ENCODE results near the gene ZNF580.

ZNF580 gene

DNA sequence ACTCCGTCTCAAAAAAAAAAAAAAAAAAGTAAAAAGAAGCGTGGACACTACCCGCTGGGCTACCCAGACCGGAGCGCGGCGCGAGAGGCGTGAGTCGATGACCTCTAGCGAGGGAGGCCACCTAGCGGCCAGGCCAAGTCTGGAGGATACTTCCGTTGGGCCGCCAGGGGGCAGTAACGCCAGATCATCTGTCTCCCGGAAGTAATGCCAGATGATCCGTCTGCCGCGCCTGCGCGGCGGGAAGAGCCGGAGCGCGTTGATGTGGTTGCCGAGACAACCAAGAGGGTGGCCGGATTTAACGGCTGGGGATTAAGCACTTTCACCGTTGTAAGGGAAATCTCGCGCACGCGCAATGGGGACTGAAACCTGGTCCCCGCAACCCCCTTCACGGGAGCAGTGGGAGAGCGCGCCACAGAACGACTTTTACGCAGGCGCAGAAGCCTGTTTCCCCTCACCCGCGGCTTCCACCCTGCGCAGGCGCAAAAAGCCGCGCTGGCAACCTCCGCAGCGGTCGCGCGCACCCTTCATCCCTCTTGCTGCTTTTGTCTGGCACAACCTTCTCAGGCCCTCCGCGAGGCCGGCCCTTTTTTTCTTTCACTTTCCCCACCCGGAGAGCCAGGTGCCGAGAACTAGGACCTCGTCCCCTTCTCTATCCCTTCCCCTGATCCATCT, 13.0 kb downstream of the ZNF580 start:
- H3K4me3 ChIP-seq (ENCODE audit: low read depth, low read length, poor library complexity, severe bottlenecking): peak overlapping the region; percentile 63
- H3K9me3 ChIP-seq (ENCODE audit: low read length): no peaks in the 10 kb centered on the region
- H2AFZ ChIP-seq (ENCODE audit: low read length): no peak overlapping the region
- H3K4me1 ChIP-seq (ENCODE audit: insufficient read depth, low read length, severe bottlenecking): peaks cover 40% of the 10 kb centered on the region
- no peaks in the 10 kb centered on the region for H3K9me2 ChIP-seq (ENCODE audit: low read depth, low read length)
- H3K36me3 ChIP-seq (ENCODE audit: insufficient read depth, low read length): peaks cover 43% of the 10 kb centered on the region
- H3K27me3 ChIP-seq (ENCODE audit: insufficient read depth, low read length): no peaks in the 10 kb centered on the region
- peak overlapping the region; percentile 64 for H3K4me2 ChIP-seq (ENCODE audit: low read length)
- no peak for TF ChIP-seq EZH2 (IDR thresholded peaks at IDR 0.05; ENCODE audit: borderline replicate concordance, low read length)
- TF ChIP-seq, protein P1, sequence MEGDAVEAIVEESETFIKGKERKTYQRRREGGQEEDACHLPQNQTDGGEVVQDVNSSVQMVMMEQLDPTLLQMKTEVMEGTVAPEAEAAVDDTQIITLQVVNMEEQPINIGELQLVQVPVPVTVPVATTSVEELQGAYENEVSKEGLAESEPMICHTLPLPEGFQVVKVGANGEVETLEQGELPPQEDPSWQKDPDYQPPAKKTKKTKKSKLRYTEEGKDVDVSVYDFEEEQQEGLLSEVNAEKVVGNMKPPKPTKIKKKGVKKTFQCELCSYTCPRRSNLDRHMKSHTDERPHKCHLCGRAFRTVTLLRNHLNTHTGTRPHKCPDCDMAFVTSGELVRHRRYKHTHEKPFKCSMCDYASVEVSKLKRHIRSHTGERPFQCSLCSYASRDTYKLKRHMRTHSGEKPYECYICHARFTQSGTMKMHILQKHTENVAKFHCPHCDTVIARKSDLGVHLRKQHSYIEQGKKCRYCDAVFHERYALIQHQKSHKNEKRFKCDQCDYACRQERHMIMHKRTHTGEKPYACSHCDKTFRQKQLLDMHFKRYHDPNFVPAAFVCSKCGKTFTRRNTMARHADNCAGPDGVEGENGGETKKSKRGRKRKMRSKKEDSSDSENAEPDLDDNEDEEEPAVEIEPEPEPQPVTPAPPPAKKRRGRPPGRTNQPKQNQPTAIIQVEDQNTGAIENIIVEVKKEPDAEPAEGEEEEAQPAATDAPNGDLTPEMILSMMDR (IDR thresholded peaks at IDR 0.05; ENCODE audit: low read length): peak; percentile 99
- no peaks in the 10 kb centered on the region; the same call in 1 of the 2 replicates for H4K20me1 ChIP-seq (ENCODE audit: insufficient read depth, low read length)
- peak overlapping the region; percentile 90 for H3K27ac ChIP-seq (ENCODE audit: low read depth, low read length, poor library complexity, severe bottlenecking)
- H3F3A ChIP-seq (ENCODE audit: insufficient read depth, low read length): no peaks in the 10 kb centered on the region
- H3K79me2 ChIP-seq (ENCODE audit: insufficient read depth, low read length): peaks cover 34% of the 10 kb centered on the region
- H3K9ac ChIP-seq (ENCODE audit: low read length): peak overlapping the region; percentile 83

DNA sequence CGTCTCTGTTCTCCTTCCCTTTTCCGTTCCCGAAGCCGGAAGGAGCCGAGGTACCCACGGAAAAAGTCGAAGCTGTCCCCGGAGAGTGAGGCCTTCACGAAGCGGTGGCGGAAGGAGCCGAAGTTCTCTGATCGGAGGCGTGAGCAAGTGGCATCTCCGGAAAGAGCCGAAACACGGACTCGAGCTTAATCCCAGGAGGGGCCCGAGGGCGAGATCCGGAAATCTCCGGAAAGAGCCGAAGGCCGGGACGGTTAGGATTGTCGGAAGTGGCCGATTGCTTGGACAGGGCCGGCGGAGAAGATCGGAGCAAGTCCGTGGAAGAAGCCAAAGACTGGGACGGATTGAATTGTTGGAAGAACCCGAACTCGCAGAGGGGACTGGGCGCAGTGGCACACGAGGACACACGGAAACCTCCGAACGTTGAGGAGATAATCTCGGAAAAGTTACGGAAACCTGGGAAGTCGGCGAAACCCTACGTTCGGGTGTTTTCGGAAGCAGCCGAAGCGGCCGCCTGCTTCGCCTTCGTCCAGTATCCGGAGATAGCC, 13.6 kb downstream of the ZNF580 start:
- H3K4me2 ChIP-seq (ENCODE audit: low read length): peak overlapping the region; percentile 64
- TF ChIP-seq, protein P1 (IDR thresholded peaks at IDR 0.05; ENCODE audit: low read length): no peak
- no peak for TF ChIP-seq EZH2 (IDR thresholded peaks at IDR 0.05; ENCODE audit: borderline replicate concordance, low read length)
- no peaks in the 10 kb centered on the region for H3K9me2 ChIP-seq (ENCODE audit: low read depth, low read length)
- peak overlapping the region; percentile 63 for H3K4me3 ChIP-seq (ENCODE audit: low read depth, low read length, poor library complexity, severe bottlenecking)
- H2AFZ ChIP-seq (ENCODE audit: low read length): no peak overlapping the region
- no peaks in the 10 kb centered on the region for H3F3A ChIP-seq (ENCODE audit: insufficient read depth, low read length)
- peaks cover 39% of the 10 kb centered on the region for H3K4me1 ChIP-seq (ENCODE audit: insufficient read depth, low read length, severe bottlenecking)
- H3K9ac ChIP-seq (ENCODE audit: low read length): peak overlapping the region; percentile 83
- no peaks in the 10 kb centered on the region; the same call in 1 of the 2 replicates for H4K20me1 ChIP-seq (ENCODE audit: insufficient read depth, low read length)
- peaks cover 49% of the 10 kb centered on the region for H3K36me3 ChIP-seq (ENCODE audit: insufficient read depth, low read length)
- H3K9me3 ChIP-seq (ENCODE audit: low read length): no peaks in the 10 kb centered on the region
- H3K27ac ChIP-seq (ENCODE audit: low read depth, low read length, poor library complexity, severe bottlenecking): peak overlapping the region; percentile 90
- no peaks in the 10 kb centered on the region for H3K27me3 ChIP-seq (ENCODE audit: insufficient read depth, low read length)
- peaks cover 40% of the 10 kb centered on the region for H3K79me2 ChIP-seq (ENCODE audit: insufficient read depth, low read length)

DNA sequence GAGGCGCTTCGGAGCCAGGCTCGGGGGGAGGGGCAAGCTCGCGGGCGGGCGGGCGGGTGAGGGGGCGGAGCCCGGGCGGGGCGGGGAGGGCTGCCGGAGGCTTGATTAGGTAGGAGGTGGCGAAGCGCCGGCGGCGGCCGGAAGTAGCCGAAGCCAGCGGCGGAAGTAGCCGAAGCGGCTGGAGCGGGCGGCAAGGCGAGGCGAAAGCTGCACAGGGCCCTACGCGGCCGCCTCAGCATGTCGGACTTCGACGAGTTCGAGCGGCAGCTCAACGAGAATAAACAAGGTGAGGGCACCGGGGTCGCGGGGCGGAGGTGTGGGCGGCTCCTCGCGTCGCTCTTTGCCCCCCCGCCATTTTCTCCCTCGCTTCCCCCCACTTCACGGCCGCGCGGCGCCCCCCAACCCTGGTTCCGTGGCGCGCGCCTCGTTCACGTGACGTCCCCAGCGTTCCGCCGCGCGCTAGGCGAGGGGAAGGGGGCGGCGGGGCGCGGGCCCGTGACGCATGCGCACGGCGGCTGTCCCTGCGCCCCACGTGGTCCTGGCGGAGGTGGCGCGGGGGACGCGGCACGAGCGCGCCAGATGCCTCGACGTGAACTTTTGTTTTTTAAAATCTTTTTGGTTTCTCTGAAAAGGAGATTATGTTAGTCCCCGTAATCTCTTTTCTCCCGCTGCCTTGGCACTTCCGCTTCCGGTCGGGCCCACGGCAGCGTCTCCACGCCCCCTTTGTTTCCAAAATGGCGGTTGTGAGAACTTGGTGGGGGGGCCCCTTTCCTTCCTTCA, 14.3 kb downstream of the ZNF580 start, which contains the start of gene U2AF2:
TSS of gene U2AF2 (plus strand) at position 168 of the 780 bp plus-strand sequence. CDS start at position 238, 70 bp downstream.
- Histone ChIP-seq H3K79me2 (ENCODE audit: insufficient read depth, low read length) (peaks cover 47% of the 10 kb centered on the region), H3K9me2 (ENCODE audit: low read depth, low read length) (no peaks in the 10 kb centered on the region), H3K36me3 (ENCODE audit: insufficient read depth, low read length) (peaks cover 52% of the 10 kb centered on the region), H3K27me3 (ENCODE audit: insufficient read depth, low read length) (no peaks in the 10 kb centered on the region), H3K4me1 (ENCODE audit: insufficient read depth, low read length, severe bottlenecking) (peaks cover 34% of the 10 kb centered on the region), H3K4me2 (ENCODE audit: low read length) (peak within 1 kb of the TSS; percentile 97), H3K27ac (ENCODE audit: low read depth, low read length, poor library complexity, severe bottlenecking) (peak within 1 kb of the TSS; percentile 91), H4K20me1 (ENCODE audit: insufficient read depth, low read length) (no peaks in the 10 kb centered on the region; the same call in 1 of the 2 replicates), H2AFZ (ENCODE audit: low read length) (no peak within 1 kb of the TSS), H3F3A (ENCODE audit: insufficient read depth, low read length) (no peaks in the 10 kb centered on the region), H3K4me3 (ENCODE audit: low read depth, low read length, poor library complexity, severe bottlenecking) (peak within 1 kb of the TSS; percentile 94), H3K9ac (ENCODE audit: low read length) (peak within 1 kb of the TSS; percentile 98), H3K9me3 (ENCODE audit: low read length) (no peaks in the 10 kb centered on the region)
- TF ChIP-seq, protein P1 (IDR thresholded peaks at IDR 0.05; ENCODE audit: low read length): no peak
- no peak for TF ChIP-seq EZH2 (IDR thresholded peaks at IDR 0.05; ENCODE audit: borderline replicate concordance, low read length)
